Smooth muscle cell of trachea (primary cell): ENCODE data around the gene VSIG4. TPM values are rescaled to one million over a fixed set of nuclear protein-coding genes. Genes with fewer than 3 reads are reported as not detected.

Source experiments
- total RNA-seq: library from RNA; depleted of rRNA; stranded (reverse); fragments of >200 nt; gene quantifications from 2 replicates; pipeline ENCODE4 v1.2.1, GENCODE V29; 2014

VSIG4 gene
- total RNA-seq, result not detected in 2 replicates

GRCh38 chrX:66039944-66040343, at the start of gene VSIG4:
TSS of gene VSIG4 (minus strand) at chrX:66040080. CDS start at chrX:66039998, 82 bp downstream.

Other genes with a start within 250 kb of the VSIG4 start
- 57.7 and 116 TPM in 2 replicates for gene HEPH, start 124.2 kb upstream of the VSIG4 start, total RNA-seq